Measurements from ENCODE around the gene DPYSL3.

- TF ChIP-seq, protein P1, sequence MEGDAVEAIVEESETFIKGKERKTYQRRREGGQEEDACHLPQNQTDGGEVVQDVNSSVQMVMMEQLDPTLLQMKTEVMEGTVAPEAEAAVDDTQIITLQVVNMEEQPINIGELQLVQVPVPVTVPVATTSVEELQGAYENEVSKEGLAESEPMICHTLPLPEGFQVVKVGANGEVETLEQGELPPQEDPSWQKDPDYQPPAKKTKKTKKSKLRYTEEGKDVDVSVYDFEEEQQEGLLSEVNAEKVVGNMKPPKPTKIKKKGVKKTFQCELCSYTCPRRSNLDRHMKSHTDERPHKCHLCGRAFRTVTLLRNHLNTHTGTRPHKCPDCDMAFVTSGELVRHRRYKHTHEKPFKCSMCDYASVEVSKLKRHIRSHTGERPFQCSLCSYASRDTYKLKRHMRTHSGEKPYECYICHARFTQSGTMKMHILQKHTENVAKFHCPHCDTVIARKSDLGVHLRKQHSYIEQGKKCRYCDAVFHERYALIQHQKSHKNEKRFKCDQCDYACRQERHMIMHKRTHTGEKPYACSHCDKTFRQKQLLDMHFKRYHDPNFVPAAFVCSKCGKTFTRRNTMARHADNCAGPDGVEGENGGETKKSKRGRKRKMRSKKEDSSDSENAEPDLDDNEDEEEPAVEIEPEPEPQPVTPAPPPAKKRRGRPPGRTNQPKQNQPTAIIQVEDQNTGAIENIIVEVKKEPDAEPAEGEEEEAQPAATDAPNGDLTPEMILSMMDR (conservative IDR thresholded peaks at IDR 0.05; ENCODE audit: low read depth, low read length), result no peak
- TF ChIP-seq EZH2 (IDR thresholded peaks at IDR 0.05; ENCODE audit: borderline replicate concordance, low read depth, low read length, poor library complexity, severe bottlenecking), result no peak
Measured at GRCh38 chr5:147484708-147485020, 25.2 kb downstream of the DPYSL3 start.
